ENCODE data around the gene SNED1.

Gene SNED1

DNA sequence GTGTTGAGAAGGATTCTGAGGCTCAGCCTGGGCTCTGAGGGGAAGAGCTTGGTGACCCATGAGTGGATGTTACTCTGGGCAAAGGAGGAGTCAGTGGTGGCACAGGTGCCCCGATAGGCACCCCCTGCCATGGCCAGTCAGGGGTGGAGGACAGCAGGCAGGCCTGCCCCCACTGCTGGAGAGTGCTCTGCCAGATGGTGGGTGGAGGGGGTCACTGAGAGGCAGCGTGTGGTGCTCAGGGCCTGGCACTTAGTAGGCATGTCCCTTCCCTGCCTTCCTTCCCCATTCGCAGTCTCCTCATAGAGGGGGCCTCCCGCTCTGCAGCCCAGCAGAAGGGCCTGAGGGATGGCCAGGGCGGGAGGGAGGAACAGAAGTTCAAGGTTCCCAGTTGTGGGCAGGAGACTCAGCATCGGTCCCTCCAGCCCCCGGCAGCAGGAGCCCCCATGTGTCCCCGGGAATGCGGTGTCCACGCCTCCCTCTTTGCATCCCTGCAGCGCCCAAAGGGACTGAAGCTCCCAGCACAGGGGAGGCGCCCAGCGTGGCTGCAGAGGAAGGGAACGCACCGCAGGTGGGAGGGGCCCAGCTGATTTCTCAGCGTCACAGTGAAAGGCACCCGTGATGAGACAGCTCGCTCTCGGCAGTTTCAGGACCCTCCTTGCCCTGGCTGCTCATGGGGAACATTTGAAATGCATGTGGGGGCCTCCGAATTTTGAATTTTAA is 5.7 kb upstream of the SNED1 start:
- DNase-seq (ENCODE audit: low read depth in 2 of 2) = peak in 1 of 2 donors; percentile 21

DNA sequence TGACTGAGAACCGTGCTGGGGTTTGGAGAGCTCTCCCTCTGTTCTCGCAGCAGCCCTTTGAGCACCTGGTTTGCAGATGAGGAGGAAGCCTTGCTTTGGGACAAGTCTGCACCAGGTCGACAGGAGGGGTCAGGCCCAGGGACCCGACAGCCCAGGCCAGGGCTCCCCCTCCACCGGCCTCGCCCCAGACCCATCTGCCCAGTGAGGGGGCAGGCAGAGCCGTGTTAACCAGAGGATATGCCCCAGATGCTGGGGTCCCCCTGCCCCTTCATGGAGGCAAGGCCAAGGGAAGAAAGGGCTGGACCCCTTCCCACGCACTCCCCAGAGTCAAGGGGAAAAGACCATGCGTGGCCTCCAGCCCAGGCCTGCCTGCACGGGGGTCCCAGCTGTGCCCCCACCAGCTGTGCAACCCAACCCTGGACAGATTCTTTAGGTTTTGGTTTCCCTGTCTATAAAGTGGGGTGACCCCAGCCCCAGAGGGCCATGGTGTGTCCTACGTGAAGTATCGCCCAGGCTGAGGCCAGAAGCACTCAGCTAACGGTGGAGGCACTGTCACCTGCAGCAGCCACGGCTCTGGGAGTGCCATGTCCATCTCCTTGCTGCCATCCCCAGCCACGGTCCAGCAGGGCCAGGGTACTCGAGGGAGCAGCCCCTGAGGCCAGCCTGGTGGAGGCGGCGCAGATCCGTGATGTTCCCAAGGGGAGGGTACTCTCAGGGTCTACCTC is 4.8 kb upstream of the SNED1 start:
- DNase-seq (ENCODE audit: low read depth in 2 of 2) = no peak

DNA sequence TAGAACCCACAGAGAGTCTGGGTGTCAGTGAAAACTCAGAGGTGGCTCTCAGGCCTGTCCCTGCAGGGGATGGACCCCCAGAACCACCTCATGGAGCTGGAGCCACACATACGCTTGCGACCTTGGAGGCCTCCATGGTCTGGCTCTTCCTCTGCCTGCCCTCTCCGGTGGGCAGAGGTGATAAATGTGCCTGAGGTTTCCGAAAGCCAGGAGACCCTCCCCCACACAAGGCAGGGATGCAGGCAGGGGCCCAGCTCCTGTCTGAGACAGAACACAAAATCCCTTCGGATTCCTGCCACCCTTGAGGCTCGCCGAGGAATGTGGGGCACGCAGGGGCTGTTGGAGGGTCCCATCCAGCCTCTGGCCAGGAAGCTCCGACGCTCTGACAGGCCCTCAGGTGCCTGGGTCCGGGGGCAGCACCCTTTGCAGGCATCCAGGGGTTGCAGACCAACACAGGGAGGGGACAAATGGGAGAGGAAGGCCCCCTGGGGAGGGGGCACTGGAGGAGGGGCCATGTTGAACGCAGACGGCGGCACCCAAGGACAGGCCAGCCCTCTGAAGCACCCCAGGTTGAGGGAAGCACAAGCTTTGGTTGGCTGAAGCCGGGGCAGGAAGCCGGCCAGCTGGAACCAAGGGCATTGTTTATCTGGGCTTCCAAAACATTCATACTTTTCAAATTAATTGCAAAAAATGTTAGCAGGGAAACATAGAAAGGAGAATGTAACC is 4.1 kb upstream of the SNED1 start:
- DNase-seq (ENCODE audit: low read depth in 2 of 2) = no peak

DNA sequence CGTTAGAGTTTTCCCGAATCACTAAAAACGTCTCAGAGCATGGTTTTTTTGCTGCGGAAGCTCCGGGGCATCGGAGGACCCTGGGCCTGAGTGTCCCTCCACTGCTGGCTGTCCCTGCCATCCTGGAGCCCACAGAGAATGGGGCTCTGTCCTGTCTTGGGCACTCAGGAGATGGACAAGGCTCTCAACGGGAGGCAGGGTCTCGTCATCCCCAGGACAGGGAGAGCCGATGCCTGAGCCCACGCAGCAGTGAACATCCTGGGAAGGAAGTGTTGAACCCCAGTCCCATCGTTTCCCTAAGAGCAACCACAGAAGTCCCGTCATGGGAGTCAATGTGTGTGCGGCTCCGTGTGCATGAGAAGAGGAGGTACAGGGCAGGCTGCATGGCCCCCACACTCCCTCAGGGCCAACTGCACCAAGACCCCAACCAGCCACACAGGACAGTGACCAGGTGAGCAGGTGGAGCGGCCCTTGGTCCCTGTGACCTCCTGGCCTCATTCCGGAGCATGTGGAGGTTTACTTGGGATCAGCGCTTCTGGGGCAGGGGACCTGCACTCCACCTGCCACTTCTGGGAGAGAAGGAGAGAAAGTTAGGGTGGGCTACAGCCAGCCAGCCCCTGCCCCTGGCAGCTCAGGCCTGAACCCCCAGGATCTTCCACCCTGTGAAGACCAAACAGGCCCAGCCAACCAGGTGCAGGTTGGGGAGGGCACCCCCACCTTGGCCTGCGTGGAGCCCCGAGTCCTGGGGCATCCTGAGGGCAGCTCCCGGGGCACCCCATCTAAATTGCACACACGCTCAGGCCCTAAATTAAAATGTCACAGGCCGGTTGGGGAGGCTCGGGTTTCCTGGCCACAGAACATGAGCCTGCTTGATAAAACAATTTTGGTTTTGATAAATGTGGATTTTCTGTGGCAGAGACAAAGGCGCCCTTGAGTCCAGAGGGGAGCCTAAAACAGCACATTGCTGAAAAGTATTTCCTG is 3.1 kb upstream of the SNED1 start:
- DNase-seq (ENCODE audit: low read depth in 2 of 2) = no peak

DNA sequence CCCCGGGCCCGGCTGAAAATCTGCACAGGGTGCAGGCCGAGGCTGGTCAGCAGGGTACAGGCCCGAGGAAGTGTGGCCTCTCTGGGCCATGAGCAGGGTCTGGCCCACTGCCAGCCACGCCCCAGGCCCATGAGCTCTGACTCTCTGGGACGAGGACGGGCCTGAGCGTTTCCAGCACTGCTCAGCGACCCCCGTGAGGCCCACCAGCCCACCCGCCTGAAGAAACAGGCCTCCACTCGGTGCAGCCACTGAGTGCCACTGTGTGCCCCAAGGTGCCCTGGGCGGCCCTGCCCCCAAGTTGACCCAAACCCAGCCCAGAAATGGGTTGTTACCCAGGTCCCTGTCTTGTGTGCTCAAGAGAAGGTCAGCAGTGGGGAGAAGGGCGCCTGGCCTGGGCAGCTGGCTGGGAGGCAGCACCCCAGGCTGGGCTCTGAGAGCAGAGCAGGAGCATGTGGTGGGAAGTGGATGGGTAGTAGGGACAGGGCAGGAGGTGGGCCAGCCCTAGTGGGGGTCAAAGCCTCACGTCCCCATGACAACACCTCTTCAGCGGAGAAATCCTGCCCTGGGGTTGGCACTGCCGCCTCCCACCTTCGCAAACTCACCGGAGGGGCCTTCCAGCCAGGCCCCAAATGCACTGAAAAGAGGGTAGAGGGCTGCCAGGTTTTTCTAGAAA is 2.1 kb upstream of the SNED1 start:
- DNase-seq (ENCODE audit: low read depth in 2 of 2) = no peak

DNA sequence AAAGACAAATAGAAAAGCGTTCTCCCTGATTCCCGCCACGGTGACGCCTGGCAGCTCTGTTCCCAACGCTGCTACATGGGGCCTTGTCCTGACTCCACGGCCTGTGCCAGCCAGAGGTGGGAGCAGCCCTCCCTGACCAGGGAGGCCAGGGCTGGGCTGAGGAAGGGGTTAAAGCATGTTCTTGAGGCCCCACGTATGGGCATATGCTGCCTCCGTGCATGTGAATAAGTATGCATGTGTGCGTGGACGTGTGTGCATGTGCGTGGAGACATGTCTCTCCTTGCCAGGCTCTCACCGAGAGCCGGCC is 1.6 kb upstream of the SNED1 start:
- no peak for DNase-seq (ENCODE audit: low read depth in 2 of 2)

DNA sequence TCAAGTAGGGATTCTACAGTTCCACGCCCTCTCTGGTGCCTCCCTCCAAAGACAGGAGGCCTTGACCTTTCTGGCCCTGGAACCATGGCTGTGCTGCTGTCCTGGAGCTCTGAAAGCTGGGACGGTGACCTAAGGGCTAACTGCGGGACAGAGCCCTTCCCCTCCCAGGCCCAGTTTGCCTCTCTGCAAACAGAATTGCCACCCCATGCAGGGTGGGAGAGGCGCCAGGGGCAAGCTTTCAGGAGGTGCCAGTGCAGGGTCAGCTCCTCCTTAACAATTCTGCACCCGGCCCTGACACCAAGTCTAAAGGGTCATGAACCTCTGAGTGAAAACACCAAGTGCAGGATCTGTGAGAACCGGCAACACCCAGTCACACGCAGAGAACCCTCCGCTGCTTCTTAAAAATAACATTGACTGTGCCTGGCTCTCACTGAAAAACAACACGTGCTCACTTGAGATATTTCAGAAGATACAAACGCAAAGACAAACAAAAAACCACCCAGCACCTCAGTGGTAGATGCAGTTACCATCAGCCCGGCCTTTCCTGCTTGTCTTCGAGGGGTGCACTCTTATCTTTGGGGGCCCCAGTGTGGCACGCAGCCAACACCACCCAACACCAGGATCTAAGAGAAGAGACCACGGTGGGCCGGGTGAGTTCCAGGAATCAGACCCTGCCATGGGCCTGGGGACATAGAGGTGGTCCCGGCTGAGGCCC is 1.1 kb upstream of the SNED1 start:
- DNase-seq (ENCODE audit: low read depth in 2 of 2) = no peak

DNA sequence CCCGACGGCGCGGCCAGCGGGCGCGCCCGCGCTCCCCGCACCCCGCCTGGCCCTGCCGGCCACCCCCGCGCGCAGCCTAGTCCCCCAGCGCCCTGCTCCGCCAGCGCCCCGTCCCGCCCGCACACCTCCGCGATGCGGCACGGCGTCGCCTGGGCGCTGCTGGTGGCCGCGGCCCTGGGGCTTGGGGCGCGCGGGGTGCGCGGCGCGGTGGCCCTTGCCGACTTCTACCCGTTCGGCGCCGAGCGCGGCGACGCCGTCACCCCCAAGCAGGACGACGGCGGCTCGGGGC is 232 bp downstream of the SNED1 start:
- DNase-seq (ENCODE audit: low read depth in 2 of 2) = no peak

DNA sequence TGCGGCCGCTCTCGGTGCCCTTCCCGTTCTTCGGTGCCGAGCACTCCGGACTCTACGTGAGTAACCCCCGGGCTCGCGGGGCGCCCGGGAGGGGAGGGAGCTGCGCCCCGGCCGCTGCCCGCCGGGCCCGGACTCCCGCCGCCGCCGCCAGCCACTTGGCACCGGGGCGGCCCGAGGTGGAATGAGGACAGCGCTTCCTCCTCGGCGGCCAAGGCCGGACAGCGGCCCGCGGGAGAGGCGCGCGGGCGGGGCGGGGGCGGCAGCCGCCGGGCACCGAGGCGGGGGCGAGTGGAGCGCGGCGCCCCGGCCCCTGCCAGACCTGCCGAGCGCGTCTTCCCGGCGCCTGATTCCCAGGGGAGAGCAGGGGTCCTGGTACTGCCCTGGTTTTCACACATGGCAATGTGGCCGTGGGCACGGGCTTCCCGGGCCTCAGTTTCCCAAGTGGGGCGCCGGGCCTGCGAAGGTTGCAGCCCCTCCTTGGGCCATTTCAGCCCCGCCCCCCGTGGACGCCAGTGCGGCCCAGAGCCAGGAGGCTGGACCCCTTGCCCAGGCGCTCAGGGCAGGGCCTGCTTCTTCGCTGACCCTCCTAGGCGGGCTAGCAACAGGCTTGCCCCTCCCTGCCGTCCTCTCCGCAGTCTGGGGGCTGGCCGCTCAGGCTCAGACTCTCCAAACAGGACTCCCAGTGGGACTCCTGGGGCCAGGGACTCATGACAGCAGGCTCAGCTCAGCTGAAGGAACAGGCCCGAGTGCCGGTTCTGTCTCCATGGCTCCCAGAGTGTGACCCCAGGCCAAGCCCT is 775 bp downstream of the SNED1 start:
- DNase-seq (ENCODE audit: low read depth in 2 of 2) = no peak

DNA sequence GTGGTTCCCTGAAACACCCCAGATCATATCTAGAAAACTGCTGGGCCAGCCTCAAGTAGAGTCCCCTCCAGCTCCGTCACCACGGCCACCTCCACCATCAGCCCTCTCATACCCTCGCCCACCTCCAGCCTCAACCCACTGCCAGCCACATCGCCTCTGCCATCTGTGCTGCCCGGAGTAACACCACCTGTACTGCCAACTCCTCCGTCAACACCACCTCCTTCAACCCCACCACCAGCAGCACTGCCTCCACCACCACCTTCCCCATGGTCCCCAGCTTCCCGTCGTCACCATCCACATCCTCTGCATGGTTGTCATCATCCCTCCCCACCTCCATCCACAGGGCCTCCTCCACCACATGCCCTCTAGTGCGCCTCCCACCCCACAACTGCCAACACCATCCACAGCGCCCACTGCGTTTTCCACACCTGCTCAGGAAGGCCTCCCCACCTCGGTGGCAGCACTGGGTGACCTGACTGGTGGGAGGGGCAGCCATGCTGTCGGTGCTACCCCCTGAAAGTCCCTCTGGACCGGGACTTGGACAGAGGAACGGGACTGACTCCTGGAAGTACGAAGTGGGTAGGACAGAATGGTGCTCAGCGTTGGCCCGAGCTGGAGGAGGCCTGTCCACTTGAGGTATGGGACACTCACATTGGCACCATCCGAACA is 1.6 kb downstream of the SNED1 start:
- no peak for DNase-seq (ENCODE audit: low read depth in 2 of 2)

DNA sequence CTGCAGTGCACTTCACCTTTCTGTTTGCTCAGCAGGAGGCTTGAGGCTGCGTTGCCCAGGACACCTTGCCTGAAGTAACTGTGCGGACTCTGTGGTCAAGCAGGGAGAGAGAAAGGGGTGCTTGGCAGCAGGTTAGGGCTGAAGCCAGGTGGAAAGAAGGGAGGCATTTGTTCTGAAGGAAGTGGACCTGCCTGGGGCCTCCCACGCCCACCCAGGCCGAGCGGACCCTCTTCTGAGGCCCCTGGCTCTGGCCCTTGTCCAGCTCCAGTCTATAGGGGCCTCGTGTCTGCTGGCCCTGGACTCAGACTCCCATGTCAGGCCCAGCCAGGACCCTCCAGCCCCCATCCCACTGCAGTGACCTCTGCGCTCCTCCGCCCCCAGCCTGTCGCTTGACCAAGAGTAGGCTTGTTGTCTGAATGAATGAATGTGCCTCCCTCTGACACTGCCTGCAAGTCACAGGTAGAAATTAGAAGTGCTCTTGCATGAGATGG is 2.5 kb downstream of the SNED1 start:
- no peak for DNase-seq (ENCODE audit: low read depth in 2 of 2)

DNA sequence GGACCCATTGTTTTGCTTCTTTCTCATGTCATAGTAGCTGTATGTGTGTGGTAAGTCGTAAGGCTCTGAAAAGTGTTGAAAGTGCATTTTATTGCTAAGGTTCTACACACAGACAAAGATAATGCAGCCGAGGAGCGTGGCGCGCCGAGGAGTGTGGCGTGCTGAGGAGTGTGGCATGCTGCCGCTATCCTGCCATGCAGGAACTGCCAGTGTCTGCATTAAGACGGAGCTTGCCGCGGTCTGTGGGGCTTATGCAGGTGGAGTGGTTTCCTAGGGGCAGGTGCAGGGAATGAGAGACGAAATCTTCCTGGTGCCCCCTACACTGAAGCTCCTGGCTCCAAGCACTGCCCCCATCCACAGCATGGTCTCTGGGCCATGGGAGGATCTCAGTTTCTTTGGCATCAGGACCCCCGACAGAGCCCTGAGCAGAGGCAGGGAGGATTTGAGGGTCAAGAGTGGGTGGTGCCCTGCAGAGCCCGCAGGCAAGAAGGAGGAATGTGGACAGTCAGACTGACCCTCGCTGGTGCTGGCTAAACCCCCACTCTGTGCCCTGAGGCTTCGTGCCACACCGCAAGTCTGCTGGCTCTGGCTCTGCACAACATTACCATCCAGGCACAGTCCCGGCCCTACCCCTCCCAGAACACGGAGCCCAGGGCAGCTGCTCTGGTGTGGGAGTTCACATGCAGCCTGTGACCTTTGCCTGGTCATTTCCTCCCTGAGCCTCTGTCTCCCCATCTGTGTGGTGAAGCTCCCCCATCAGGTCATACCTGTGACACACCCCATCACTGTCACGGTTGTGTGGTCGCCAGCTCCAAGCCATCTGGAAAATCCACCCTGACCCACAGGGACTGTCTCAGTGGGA is 3.2 kb downstream of the SNED1 start:
- no peak for DNase-seq (ENCODE audit: low read depth in 2 of 2)

DNA sequence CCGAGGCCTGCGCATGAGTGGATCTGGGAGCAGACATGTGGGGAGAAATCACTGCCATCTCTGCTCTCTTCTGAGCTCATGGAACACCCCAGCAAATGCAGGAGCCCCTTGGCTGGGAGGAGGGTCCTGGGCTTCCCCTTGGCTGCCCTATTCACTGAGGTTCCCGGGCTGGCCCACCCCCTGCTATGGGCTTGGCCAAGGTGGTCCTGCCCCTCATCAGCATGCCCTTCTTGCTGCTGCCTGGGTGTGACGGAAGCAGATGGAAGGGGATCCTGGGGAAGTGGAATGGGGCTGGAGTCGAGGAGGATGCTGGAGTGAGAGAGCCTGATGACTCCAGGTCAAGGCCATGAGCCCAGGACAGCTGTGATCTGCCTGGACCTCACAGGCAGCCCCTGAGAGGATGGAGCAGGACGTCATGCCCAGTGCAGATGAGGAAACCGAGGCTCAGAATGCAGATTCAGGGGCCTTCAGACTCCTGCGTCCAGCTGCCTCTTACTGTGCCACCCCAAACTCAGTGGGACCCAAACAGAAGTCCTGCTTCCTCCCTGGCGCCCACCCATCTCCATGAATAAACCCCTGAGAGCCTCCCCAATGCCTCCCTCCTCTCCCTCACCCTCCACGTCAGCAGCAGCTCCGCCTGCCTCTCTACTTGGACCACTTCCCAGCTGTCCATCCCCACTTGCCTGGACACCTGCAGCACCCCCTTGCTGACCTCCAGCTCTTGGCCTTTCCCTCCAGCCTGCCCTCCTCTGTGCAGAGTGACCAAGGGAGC is 4.0 kb downstream of the SNED1 start:
- DNase-seq (ENCODE audit: low read depth in 2 of 2) = no peak

DNA sequence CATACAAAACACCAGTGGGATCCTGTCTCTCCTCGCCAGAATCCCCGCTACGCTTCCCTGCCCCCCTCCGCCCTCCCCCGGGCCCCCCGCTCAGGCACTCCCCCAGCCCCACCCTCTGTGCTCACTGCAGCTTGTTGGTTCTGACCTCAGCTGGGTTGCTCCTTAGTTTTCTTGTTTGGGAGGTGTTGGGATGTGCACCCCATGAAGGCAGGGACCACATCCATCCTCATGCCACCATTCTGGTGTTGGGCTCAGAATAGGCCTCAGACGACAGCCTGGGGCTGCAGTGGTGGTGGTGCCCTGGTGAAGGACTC is 4.6 kb downstream of the SNED1 start:
- DNase-seq (ENCODE audit: low read depth in 2 of 2) = no peak

DNA sequence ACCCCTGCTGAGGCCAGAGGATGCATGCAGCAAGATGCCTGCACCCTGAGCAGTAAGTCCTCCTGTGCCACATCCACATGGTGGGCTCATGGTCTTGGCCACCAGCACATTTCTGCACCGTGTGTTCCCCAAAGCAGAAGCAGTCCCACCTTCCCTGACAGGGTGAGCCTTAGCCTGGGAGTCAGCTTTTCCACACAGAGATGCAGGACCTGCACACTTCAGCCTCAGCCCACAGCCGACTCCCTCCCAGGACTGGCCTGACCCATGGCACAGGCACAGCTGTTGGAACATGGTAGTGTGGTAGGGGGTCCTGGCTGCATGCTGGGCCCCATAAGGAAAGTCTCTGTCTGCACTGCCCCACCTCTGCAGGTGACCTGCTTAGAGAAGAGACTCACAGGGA is 5.0 kb downstream of the SNED1 start:
- DNase-seq (ENCODE audit: low read depth in 2 of 2) = no peak

DNA sequence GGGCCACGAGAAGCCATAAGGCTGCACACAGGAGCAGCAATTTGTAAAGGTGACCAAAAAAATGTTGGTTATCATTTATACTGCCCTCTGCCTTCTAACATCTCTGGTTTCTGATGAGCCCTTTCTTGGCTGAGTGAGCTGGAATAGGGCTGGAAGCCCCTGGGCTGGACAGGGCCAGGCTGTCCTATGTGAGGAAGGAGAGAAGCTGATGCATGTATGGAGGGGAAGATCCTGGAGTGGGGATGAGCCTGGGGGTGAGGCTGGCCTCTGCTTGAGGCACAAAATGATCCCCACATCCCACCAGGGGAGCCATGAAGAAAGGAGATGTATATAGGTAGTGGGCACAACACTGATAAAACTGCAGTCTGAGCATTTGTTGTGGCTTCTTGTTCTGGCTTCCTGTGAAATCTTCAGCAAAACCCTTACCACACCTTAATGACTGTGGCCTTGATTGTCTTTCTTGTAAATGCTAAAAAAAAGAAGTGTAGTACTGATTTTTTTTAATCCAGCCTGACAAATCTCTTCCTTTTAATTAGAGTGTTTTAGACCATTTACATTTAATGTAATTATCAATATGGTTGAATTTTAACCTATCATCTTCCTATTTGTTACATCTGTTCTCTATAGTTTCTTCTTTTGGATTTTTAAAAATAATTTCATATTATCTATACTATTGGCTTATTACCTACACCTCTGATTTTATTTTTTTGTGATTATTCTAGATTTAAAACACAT is 5.6 kb downstream of the SNED1 start:
- DNase-seq (ENCODE audit: low read depth in 2 of 2) = no peak

DNA sequence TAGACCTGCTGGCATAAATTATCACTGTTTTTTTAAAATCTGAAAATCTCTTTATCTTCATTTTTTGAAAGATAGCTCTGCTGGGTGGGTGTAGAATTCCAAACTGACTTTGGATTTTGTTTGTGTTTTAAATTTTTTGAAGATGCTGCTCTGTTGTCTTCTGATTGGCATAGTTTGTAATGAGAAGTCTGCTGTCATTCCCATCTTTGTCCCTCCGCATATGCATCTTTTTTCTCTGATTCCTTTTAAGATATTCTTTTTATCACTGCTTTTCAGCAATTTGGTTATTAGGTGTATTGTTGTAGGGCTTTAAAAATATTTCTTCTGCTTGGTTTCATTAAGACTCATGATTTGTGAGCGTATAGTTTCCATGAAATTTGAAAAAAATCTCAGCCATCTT is 7.2 kb downstream of the SNED1 start:
- DNase-seq (ENCODE audit: low read depth in 2 of 2) = no peak
